ENCODE data around the gene GAS2L1.

GAS2L1 gene

DNA sequence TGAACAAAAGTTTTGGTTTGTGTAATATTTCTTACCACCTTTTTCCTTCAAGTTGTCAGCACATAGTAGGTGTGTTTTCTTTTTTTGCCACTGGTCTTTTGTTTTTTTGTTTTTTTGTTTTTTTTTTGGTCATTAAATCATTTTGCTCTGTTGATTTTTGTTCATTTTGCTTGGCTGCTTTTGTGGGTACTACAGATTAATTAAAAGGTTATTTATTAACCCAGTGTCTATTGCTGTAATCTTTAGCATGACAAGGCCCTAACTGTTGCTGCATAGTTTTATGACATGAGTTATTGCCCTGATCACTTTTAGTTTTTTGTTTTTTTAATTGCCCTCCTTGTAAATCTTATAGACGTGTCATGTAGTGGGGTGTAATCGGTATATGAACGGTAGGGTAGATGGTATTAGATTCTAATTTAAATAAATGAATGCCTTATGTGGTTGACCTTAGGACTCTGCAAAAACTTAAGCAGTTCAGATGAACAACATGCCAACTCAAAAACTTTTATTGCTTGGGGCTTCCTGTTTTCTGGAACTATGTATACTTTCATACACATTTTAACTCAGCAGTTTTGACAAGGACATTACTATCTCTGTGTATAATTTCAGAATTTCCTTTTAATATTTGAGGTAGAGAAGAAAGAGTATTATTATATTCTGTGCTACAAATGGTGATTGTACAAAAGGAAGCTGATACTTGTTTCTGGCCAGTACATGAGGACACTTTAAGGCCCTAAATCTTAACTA is 30.5 kb upstream of the GAS2L1 start:
- no peak for FAIRE-seq

DNA sequence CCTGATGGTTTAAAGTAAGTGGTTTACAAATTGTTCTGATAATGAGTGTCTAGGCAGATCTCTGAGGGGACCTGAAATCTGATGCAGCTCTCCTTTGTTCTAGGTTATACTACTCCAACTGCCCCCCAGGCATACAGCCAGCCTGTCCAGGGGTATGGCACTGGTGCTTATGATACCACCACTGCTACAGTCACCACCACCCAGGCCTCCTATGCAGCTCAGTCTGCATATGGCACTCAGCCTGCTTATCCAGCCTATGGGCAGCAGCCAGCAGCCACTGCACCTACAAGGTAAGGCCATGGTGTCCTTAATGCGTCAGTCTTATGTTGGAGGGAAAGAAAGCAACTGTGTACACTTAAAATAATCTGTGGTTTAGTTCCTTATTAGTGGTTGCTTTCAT is 28.5 kb upstream of the GAS2L1 start:
- no peak for FAIRE-seq

DNA sequence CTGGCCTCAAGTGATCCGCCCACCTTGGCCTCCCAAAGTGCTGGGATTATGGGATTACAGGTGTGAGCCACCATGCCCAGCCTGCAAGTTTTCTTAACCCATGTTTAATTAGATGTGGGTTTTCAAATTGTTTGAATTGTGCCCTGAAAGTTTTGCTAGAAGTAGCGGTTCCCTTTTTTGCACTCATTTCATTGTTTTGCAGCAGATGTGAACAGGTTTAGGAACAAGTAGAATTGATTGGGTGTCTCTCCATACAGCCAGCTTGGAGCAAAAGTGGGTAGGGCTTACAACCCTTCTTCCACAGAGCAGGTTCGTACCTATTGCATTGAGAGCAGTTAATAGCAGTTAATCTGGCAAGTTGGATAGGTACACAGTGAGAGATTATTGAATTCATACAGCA is 22.3 kb upstream of the GAS2L1 start:
- FAIRE-seq, result no peak

GRCh38 chr22:29288837-29289236 is 17.6 kb upstream of the GAS2L1 start:
- FAIRE-seq, result no peak

GRCh38 chr22:29290061-29290460 is 16.4 kb upstream of the GAS2L1 start:
- no peak for FAIRE-seq

GRCh38 chr22:29291215-29291614 is 15.2 kb upstream of the GAS2L1 start:
- FAIRE-seq, result no peak

DNA sequence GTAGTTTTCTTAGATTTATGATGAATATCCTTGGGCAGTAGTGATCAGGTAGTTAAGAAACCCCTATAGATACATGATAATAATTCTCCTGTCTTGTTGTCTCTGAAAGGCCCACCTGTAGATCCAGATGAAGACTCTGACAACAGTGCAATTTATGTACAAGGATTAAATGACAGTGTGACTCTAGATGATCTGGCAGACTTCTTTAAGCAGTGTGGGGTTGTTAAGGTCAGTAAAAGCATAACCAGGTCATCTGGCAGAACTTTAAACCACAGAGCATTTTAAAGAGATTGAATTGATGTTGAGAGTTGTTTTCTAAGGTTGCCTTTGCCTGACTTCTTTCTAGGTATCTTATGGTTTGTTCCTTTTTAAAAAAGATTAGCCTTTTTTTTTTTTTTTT is 14.1 kb upstream of the GAS2L1 start:
- no peak for FAIRE-seq

GRCh38 chr22:29298641-29299040 is 7.8 kb upstream of the GAS2L1 start:
- no peak for FAIRE-seq

- FAIRE-seq, result no peak
Measured at GRCh38 chr22:29299136-29299900, 7.1 kb upstream of the GAS2L1 start.

DNA sequence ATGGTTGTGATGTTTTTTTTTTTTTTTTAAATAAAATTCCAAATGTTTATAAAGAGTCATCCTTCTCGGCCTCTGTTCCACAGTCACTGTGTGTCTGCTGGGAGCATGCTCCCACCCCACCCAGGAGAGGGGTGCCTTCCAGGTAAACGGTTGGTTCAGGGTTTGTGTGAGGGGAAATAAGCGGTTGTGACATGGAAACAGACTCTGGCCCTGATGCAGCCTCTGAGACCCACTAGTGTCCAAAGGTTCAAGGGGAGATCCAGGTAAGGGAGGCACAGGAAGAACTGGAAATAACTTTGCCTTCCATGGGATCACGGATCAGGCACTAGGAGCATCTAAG is 6.0 kb upstream of the GAS2L1 start:
- FAIRE-seq, result no peak

DNA sequence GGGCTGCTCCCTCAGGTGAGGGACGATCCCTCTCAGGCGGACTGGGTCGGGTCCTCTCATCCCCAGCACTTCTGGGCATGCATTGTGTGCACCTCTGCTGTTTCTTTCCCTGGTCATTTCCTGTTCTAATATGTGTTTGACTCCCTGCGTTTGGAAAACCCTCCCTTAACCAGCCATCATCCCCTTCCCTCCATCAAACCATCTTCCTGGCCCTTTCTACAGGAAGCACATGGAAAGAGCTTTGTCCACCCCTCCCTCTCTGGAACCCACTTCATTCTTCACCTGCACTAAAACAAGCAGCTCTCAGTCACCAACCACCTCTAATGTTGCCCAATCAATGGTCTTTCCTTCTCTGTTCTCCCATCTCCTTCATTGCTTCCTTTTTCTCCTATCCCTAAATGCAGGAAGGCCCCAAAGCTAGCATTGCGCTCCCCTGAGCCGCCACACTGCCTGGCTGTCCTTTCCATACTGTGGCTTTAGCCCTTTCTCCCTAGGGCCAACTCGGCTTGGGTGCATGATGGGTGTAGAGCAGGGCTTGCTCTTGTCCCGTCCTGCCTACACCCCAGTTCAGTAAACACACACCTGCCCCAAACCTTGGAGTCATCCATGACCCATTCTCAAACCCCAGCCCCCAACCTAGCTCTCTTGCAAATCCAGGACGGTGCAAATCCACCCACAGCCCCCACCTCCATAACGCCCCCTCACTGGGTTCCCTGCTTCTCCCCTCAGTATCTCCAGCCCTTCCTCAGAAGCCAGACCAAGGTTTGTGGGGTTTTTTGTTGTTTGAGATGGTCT is 5.4 kb upstream of the GAS2L1 start:
- no peak for FAIRE-seq

- FAIRE-seq, result no peak
Measured at GRCh38 chr22:29301716-29302401, 4.6 kb upstream of the GAS2L1 start.

DNA sequence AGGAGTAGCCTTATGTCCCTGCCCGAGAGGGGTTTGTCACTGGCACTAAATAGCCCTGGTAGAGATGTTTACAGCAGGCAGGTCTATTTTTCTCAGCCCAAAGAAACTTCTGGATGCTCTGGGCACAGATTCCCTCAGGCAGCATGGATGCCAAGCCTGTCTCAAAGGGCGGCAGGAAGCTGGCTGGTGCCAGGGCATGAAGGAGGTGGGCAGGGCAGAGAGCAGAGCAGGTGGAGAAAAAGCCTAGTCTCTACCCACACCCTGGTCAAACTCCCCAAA is 4.1 kb upstream of the GAS2L1 start:
- FAIRE-seq, result no peak

- no peak for FAIRE-seq
Measured at GRCh38 chr22:29302681-29303465, 3.6 kb upstream of the GAS2L1 start.

- FAIRE-seq, result no peak
Measured at GRCh38 chr22:29305836-29306174, 645 bp upstream of the GAS2L1 start.

GRCh38 chr22:29306835-29307595 is 565 bp downstream of the GAS2L1 start:
- no peak for FAIRE-seq

DNA sequence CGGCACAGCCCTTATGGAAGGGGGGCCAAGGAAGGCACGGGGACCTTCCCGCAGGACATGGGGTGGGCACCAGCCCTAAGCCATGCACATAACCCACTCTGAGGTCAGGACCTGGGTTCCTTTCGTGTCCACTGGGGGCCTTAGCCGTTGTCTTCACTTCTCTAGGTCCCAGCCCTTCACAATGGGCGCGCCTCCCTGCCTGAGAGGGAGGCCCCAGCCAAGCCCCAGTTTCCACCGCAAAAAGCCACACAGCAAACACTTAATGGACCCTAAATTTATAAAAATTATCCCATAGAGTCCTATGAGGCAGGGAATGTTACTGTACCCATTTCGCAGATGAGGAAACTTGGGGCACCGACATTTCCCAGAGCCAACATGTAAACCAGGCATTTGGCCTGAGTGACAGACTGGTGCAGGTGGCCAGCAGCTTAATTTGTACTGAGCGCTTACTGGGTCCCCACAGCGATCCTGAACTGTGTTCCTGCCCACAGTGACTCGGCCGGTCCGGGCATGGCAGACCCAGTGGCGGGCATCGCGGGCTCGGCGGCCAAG is 1.2 kb downstream of the GAS2L1 start:
- FAIRE-seq, result no peak

- no peak for FAIRE-seq
Measured at GRCh38 chr22:29308148-29308790, 1.8 kb downstream of the GAS2L1 start.

- FAIRE-seq, result no peak
Measured at GRCh38 chr22:29308791-29309262, 2.4 kb downstream of the GAS2L1 start.

DNA sequence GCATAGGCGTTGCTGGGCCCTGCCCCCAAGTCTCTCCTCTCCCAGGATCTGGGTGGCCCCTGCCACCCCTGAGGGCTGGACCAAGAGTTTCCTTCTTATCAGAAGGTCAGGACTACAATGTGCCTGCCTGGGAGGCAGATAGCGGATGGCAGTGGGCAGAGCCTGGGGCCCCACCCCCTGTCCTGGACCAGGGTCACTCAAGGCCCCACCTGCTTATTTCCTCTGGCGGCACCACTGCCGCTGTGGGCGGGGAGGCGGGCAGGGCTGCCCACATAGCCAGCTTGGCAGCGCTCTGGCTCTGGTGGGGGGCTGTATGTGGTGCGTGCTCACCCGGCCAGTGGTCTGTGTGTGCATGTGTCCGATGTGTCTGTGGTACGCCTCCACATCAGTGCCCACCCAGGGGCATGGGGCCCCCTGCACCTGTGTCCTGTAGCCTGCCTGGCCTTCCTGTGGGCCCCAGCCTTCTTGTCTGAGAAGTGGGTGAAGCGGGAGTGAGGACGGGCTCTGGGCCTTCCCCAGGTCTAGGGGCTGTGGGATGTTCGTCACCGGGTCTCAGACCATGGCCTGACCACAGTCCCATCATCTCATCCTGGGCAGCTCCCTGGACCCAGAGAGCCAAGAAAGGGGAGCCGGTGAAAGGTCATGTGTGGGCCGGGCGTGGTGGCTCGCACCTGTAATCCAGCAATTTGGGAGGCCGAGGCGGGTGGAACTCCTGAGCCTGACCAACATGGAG is 3.0 kb downstream of the GAS2L1 start:
- no peak for FAIRE-seq

Data from islet of Langerhans (tissue), 1 donor.